Loucy (cell line): ENCODE data around the gene MCCC2.
A peak's percentile ranks its signal among the peaks of the same experiment; 100 is the strongest.

Experiments
- H2AFZ ChIP-seq: fragments of 200-600 bp; sonication (generic); 2 replicates; pipeline ENCODE4 v1.6.0; 2016; ENCODE audit warnings: antibody characterized with exemption, mild to moderate bottlenecking, low read length, moderate library complexity
- H3F3A ChIP-seq: fragments of 200-600 bp; 2 replicates; pipeline ENCODE4 v1.6.0; 2016; ENCODE audit warnings: antibody characterized with exemption, low read depth, mild to moderate bottlenecking
- H3K27me3 ChIP-seq: fragments of 200-600 bp; sonication (generic); 2 replicates; pipeline ENCODE4 v1.6.1; 2014; ENCODE audit warnings: low read length, mild to moderate bottlenecking; ENCODE audit not compliant: insufficient read depth, poor library complexity, severe bottlenecking
- H3K36me3 ChIP-seq: fragments of 200-600 bp; sonication (generic); 2 replicates; pipeline ENCODE4 v1.6.1; 2016; ENCODE audit warnings: low read length; ENCODE audit not compliant: insufficient read depth
- H3K4me1 ChIP-seq: fragments of 200-600 bp; sonication (generic); 2 replicates; pipeline ENCODE4 v1.5.1; 2014; ENCODE audit warnings: low read length, mild to moderate bottlenecking; ENCODE audit not compliant: insufficient read depth, poor library complexity, severe bottlenecking
- H3K4me2 ChIP-seq: fragments of 200-600 bp; sonication (generic); 2 replicates; pipeline ENCODE4 v1.6.0; 2014; ENCODE audit warnings: antibody characterized with exemption, low read length, low read depth, mild to moderate bottlenecking; ENCODE audit not compliant: poor library complexity, severe bottlenecking
- H3K4me3 ChIP-seq: fragments of 200-600 bp; sonication (generic); 2 replicates; pipeline ENCODE4 v1.5.1; 2014; ENCODE audit warnings: low read length, mild to moderate bottlenecking, mixed read lengths; ENCODE audit not compliant: poor library complexity, severe bottlenecking
- H3K79me2 ChIP-seq: fragments of 200-600 bp; sonication (generic); 2 replicates; pipeline ENCODE4 v1.6.1; 2014; ENCODE audit warnings: low read length; ENCODE audit not compliant: insufficient read depth
- H3K9ac ChIP-seq: fragments of 200-600 bp; sonication (generic); 2 replicates; pipeline ENCODE4 v1.6.0; 2014; ENCODE audit warnings: mild to moderate bottlenecking, low read depth, low read length, moderate library complexity; ENCODE audit not compliant: poor library complexity, severe bottlenecking
- H3K9me2 ChIP-seq: fragments of 200-600 bp; sonication (generic); replicated peaks from 2 replicates; pipeline ENCODE4 v1.6.1; 2016; ENCODE audit warnings: low read depth, low read length, mixed read lengths
- H3K9me3 ChIP-seq: fragments of 200-600 bp; sonication (generic); 2 replicates; pipeline ENCODE4 v1.6.1; 2014; ENCODE audit warnings: mild to moderate bottlenecking, antibody characterized with exemption, low read length, low read depth; ENCODE audit not compliant: insufficient read depth
- H4K20me1 ChIP-seq: fragments of 200-600 bp; sonication (generic); 2 replicates; pipeline ENCODE4 v1.6.0; 2014; ENCODE audit warnings: antibody characterized with exemption, low read length, mild to moderate bottlenecking; ENCODE audit not compliant: insufficient read depth, poor library complexity, severe bottlenecking
- EZH2phosphoT487 ChIP-seq: fragments of 200-600 bp; IDR thresholded peaks from 2 replicates; pipeline ENCODE4 v1.6.1; 2018; ENCODE audit warnings: antibody characterized with exemption, mild to moderate bottlenecking, moderate library complexity, borderline replicate concordance
- TF ChIP-seq, protein P1 (sequence below): fragments of 200-600 bp; sonication (generic); conservative IDR thresholded peaks from 2 replicates; pipeline ENCODE4 v1.5.1; 2014; ENCODE audit warnings: mild to moderate bottlenecking, antibody characterized with exemption, low read length

MCCC2 gene

DNA sequence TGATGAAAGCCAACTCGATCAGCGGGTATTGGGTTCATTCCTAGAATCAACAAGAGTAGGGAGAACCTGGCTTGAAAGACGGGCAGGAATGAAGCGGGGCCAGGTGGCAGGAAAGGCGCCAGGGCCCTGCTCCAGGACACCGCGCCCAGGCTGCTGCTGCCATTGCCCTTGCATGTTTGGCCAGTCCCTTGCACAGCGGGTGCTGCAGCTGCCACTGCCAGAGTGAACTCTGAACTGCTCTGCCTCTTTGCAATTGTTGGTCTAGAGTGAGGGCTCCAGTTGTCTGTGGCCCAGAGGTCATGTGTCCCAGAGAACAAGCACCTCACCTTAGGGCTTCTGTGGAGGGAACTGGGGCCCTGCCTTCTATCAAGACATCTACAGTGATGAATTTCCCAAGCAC lies 107.9 kb downstream of the MCCC2 start:
- Histone ChIP-seq H3K79me2 (no peaks in the 10 kb centered on the region), H3K9me3 (no peaks in the 10 kb centered on the region), H3F3A (no peaks in the 10 kb centered on the region), H3K4me1 (peaks cover 19% of the 10 kb centered on the region), H3K36me3 (no peaks in the 10 kb centered on the region), H3K27me3 (no peaks in the 10 kb centered on the region), H3K4me3 (no peak overlapping the region), H2AFZ (no peak overlapping the region), H3K4me2 (no peak overlapping the region), H3K9ac (no peak overlapping the region), H3K9me2 (no peaks in the 10 kb centered on the region), H4K20me1 (no peaks in the 10 kb centered on the region)
- TF ChIP-seq, protein P1, sequence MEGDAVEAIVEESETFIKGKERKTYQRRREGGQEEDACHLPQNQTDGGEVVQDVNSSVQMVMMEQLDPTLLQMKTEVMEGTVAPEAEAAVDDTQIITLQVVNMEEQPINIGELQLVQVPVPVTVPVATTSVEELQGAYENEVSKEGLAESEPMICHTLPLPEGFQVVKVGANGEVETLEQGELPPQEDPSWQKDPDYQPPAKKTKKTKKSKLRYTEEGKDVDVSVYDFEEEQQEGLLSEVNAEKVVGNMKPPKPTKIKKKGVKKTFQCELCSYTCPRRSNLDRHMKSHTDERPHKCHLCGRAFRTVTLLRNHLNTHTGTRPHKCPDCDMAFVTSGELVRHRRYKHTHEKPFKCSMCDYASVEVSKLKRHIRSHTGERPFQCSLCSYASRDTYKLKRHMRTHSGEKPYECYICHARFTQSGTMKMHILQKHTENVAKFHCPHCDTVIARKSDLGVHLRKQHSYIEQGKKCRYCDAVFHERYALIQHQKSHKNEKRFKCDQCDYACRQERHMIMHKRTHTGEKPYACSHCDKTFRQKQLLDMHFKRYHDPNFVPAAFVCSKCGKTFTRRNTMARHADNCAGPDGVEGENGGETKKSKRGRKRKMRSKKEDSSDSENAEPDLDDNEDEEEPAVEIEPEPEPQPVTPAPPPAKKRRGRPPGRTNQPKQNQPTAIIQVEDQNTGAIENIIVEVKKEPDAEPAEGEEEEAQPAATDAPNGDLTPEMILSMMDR = no peak
- TF ChIP-seq EZH2phosphoT487 = no peak

DNA sequence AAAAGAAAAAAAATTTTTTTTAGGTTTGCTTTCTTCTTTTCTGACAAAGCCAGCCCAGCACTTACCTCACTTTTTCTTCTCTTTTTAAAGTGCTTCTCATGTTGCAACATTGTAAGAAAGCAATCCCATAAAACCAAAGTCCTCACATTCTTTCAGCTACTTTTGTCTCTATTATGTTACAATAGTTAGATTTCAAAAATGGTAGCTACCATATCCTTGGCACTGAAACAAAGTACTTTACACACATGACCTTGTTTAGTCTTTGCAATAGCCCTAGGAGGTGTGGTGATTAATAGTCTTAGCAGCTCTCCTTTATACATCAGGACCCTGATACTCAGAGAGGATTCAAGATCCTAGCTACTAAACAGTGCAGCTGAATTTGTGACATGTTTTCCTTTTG lies 108.5 kb downstream of the MCCC2 start:
- Histone ChIP-seq H2AFZ (no peak overlapping the region), H3K4me2 (no peak overlapping the region)

DNA sequence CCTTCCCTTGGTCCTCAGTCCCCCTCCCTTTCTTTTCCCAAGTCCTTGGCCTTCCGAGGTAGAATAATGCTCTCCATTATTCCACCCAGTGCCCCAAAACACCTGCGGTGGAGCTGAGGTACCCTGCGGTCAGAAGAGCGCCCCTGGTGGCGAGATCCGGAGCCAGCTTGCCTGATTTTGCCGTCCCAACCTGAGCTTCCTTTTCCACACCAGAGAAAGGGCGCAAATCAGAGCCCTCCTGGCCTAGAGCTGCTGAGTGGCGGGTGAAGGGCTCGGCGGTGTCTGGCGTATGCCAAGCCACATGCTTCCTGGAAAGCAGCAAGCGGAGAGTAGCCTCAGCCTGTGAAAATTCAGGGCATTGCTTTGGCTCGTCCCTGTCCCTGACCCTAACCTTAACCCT lies 110.8 kb downstream of the MCCC2 start:
- H3K36me3 ChIP-seq = no peaks in the 10 kb centered on the region
- H3K79me2 ChIP-seq = no peaks in the 10 kb centered on the region
- H3F3A ChIP-seq = no peaks in the 10 kb centered on the region
- H3K27me3 ChIP-seq = no peaks in the 10 kb centered on the region
- H3K4me2 ChIP-seq = peak overlapping the region; percentile 52
- no peaks in the 10 kb centered on the region for H3K9me3 ChIP-seq
- H3K4me3 ChIP-seq = peak overlapping the region; percentile 15
- H3K9me2 ChIP-seq = no peaks in the 10 kb centered on the region
- H4K20me1 ChIP-seq = no peaks in the 10 kb centered on the region
- H3K9ac ChIP-seq = no peak overlapping the region
- TF ChIP-seq EZH2phosphoT487 = no peak
- TF ChIP-seq, protein P1 = peak; percentile 53
- H3K4me1 ChIP-seq = peaks cover 24% of the 10 kb centered on the region
- peak overlapping the region; percentile 67 for H2AFZ ChIP-seq

More for the DNA sequence above, 108.5 kb downstream of the MCCC2 start:
- TF ChIP-seq, protein P1 = no peak
- TF ChIP-seq EZH2phosphoT487 = no peak
- no peak overlapping the region for H3K9ac ChIP-seq
- H3K9me2 ChIP-seq = no peaks in the 10 kb centered on the region
- H3K4me3 ChIP-seq = no peak overlapping the region
- no peaks in the 10 kb centered on the region for H3K79me2 ChIP-seq
- peaks cover 24% of the 10 kb centered on the region for H3K4me1 ChIP-seq
- no peaks in the 10 kb centered on the region for H3K36me3 ChIP-seq
- H4K20me1 ChIP-seq = no peaks in the 10 kb centered on the region
- no peaks in the 10 kb centered on the region for H3F3A ChIP-seq
- H3K27me3 ChIP-seq = no peaks in the 10 kb centered on the region
- no peaks in the 10 kb centered on the region for H3K9me3 ChIP-seq
